Stimulated activated CD8-positive, alpha-beta memory T cell treated with anti-CD3 and anti-CD28 coated beads, Interleukin-12 subunit alpha, Interleukin-12 subunit beta, amount 100 ng/mL, for 24 hours (primary cell): ENCODE results near the gene COL5A1.

Experiments
- DNase-seq: peaks from one replicate; pipeline ENCODE4 v3.0.0-alpha.2; 2020; ENCODE audit errors: extremely low read depth

Gene COL5A1

GRCh38 chr9:134815435-134816214 is 174.0 kb downstream of the COL5A1 start:
- no peak for DNase-seq

GRCh38 chr9:134816264-134816663 is 174.7 kb downstream of the COL5A1 start:
- no peak for DNase-seq

DNA sequence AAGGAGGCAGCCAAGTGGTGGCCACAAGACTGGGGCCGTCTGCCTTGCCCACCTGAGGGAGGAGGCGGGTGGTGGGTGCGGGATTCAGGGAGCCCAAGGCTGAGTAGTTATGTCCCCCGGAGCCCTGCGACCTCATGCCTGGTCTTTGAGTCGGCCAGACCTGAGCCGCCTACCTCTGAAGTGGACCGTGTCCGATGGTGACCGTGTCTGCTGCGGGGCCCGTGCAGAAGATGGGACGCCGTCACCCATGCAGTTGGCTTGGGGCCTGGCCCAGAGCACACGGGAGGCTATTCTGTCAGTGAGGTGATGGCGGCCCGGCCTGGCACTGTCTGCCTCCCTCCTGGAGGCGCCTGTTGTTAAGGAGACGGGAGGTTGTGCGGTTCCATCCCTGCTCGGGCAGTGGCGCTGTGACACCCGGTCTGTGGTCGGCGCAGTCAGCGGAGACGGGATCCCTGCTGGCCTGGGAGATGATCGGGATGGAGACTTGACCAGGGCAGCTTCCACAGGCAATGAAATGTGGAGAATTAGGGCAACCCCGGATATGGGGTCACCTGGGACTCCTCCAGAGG is 176.5 kb downstream of the COL5A1 start:
- DNase-seq = no peak

GRCh38 chr9:134818591-134818990 is 177.0 kb downstream of the COL5A1 start:
- DNase-seq = no peak

GRCh38 chr9:134820901-134821300 is 179.3 kb downstream of the COL5A1 start:
- no peak for DNase-seq

- no peak for DNase-seq
Measured at GRCh38 chr9:134822541-134822940, 180.9 kb downstream of the COL5A1 start.

GRCh38 chr9:134823623-134824022 is 182.0 kb downstream of the COL5A1 start:
- DNase-seq = no peak

- no peak for DNase-seq
Measured at GRCh38 chr9:134824583-134824982, 183.0 kb downstream of the COL5A1 start.

DNA sequence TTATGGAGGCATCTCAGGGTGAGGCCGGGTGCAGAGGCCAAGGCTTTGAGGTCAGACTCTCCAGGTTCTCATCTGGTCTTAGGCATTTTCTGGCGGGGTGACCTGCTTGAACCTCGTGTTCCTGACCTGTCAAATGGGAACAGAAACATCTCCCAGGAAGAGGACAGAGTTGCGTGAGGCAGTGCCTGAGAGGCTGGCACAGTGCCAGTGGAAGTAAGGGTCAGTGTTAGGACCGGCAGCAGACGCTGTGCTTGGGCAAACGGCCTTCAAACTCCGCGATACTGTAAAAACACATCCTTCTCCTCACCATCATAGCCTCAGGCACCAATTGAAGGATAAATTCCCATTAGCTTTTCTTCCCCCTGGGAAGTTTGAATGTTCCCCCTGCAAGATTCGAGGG is 183.4 kb downstream of the COL5A1 start:
- DNase-seq = no peak

DNA sequence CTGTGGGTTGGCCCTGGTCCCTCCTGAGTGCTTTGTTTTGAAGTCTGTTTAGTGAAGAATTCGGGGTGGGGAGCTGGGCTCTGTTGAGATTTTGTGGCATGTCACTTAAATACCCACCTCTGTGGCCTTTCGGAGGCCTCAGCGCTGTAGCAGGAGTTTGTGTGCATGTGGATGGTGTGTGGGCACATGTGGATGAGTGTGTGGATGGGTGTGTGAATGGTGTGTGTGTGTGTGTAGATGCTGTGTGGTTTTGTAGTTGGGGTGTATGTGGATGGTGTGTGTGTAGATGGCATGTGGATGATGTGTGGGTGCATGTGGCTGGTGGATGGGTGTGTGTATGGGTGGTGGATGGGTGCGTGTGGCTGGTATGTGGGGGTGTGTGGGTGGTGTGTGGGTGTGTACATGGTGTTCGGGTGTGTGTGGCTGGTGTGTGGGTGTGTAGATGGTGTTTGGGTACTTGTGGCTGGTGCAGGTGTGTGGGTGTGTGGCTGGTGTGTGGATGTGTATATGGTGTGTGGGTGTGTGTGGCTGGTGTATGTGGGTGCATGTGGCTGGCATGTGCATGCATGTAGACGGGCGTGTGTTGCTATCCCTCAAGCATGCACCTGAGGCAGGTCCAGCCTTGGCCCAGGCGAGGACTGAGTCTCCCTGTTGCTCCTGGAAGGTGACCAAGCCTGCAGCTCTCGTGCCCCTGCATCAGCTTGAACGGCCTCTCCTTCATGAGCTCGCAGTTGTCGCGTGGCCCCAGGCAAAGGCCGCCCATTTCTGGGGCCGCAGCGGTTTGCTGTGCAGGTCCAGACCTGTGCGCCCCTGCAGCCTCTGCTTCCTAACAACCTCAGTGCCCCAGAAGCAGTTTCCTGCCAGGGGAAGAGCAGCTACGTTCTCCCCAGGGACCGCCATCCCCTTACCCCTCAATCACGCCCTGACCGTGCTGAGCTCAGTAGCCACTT is 185.0 kb downstream of the COL5A1 start:
- DNase-seq = no peak

DNA sequence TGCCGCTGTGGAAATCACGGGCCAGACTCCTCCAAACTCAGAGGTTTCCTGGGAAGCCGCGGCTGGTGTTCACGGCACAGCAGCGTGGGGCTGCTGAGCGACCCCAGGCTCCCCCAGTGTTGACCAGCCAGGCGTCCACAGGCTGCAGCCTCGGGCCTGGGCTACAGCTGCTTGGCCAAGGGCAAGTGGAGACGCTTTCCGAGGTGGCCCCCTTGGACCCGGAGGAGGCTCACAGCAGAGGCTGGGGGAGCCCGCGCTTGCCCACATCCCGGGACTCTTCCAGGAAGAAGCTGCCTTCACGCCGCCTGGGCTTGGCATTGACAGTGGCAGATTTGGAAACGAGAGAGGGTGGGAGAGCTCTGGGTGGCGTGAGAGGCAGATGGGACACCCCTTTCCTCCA is 186.0 kb downstream of the COL5A1 start:
- no peak for DNase-seq

- DNase-seq = no peak
Measured at GRCh38 chr9:134827993-134828392, 186.4 kb downstream of the COL5A1 start.

DNA sequence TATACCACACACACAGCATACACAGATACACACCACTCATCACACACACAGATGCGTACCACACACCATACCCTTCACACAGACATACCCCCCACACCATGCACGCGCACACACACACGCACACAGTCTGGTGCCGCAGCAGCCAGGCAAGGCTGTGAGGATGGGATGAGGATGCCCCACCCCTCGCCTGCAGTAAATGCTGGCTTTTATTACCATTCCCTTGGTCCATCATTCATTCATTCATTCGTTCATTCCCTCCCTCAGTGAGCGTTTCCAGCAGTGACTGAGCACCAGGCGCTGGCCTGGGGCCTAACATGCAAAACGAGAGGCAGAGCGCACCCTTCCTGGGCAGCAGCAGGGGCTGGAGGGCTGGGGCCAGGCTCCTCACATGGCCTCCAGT is 187.3 kb downstream of the COL5A1 start:
- DNase-seq = no peak

- DNase-seq = no peak
Measured at GRCh38 chr9:134829356-134829937, 187.8 kb downstream of the COL5A1 start.

GRCh38 chr9:134830126-134830525 is 188.5 kb downstream of the COL5A1 start:
- DNase-seq = no peak

GRCh38 chr9:134830926-134831720 is 189.5 kb downstream of the COL5A1 start:
- no peak for DNase-seq

- DNase-seq = no peak
Measured at GRCh38 chr9:134832471-134832870, 190.9 kb downstream of the COL5A1 start.

DNA sequence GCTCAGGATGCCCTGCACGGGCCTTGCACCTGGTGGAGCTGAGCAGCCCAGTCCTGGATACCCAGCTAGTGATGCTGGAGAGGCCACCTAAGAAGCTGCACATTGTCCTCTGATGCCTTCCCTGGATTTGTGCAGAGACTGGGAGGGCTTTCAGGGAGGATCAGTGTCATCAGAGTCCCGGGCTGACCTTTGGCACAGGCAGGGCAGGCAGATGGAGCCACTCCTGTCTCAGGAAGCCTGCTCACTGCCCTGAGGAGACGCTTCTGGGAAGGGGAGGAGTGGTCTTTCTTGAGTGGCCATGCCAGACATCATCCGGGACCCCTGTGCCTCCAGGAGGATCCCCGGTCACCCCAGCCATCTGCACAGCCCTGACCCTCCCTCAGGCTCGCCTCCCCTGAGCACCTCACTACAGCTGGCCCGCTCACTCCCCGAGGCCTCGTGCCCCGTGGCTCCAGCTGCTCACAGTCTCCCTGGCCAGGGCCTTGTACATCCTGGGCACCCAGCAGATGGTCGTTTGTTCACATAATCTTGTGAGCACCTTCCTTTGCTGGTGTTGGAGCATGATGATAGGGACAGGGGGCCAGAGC is 191.8 kb downstream of the COL5A1 start:
- DNase-seq = no peak

DNA sequence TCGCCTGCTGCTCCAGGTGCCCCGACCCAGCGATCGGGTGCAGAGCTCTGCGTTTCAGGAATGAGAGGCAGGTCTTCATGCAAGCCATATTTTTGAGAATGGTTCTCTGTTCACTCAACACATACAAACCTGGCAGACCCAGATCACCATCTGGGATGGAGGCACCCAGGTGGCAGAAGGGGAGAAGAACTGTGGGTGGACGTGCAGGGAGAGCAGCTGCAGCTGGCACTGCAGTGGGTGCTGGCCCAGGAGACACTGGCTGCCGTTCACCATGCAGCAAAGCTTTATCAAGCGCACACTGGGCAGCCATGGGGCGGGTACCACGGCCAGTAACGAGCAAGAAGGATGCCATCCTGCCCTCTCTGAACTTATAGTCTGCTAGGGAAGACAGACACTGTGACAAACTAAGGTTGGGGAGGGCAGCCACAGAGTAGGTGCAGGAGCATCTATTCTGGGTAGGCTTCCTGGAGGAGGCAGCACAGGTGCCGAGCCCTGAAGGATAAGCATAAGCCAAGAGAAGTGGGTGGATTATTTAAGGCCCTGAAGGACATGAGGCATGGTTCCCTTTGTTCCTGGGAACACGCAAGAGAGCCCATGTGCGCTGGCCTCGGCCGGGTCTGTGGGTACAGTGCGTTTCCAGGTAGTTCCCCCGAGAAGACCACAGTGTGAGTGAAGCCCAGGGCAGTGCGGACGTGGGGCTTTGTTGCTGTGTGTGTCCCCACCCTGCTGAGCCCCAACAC is 192.8 kb downstream of the COL5A1 start:
- DNase-seq = no peak

GRCh38 chr9:134834957-134835419 is 193.4 kb downstream of the COL5A1 start:
- no peak for DNase-seq
